Testis (tissue), 2 donors: ENCODE data around the gene SLX9.

ENCODE experiments used
- CTCF ChIP-seq, 3 experiments: fragments of 450-650 bp in 2 of 3; fragments of 200-600 bp in 1 of 3; sonication (generic) in 1 of 3; IDR thresholded peaks; one replicate each; pipeline ENCODE4 v1.5.1; 2016 to 2019; ENCODE audit warnings: antibody characterized with exemption in 3 of 3, mild to moderate bottlenecking in 2 of 3, moderate library complexity in 1 of 3
- POLR2A ChIP-seq: fragments of 450-650 bp; IDR thresholded peaks from one replicate; pipeline ENCODE4 v1.6.1; 2017; ENCODE audit warnings: antibody characterized with exemption, mild to moderate bottlenecking, moderate library complexity

- TF ChIP-seq CTCF (IDR thresholded peaks at IDR 0.05): no peak
- TF ChIP-seq POLR2A: no peak
Observed at GRCh38 chr21:44909719-44910118, 30.1 kb upstream of the SLX9 start.
